Caki2 (cell line): ENCODE measurements around the gene PTPN1. TPM values are rescaled to one million over a fixed set of nuclear protein-coding genes. Genes with fewer than 3 reads are reported as not detected.

Source experiments
- DNase-seq: peaks from one replicate; pipeline ENCODE4 v3.0.0-alpha.2; 2015; ENCODE audit warnings: low read depth
- in situ Hi-C: cut with HindIII; loops from 2 replicates; pipeline ENCODE4 v1.10.0; 2016; ENCODE audit warnings: low sequenced_read_pairs, low pct_unique_long_range_greater_than_20kb, mixed read lengths
- total RNA-seq: library from RNA; depleted of rRNA; stranded (reverse); fragments of >200 nt; shearing (Covaris generic); gene quantifications from 2 replicates; pipeline ENCODE4 v1.2.3, GENCODE V29; 2014; ENCODE audit warnings: low replicate concordance

The PTPN1 gene
- total RNA-seq, 1 experiment from 2014 or later = 28.2 TPM

GRCh38 chr20:50540620-50541605 is 30.7 kb downstream of the PTPN1 start:
- DNase-seq = peak; percentile 92
- in situ Hi-C loops = no loop called here

- DNase-seq = no peak
- in situ Hi-C loops = no loop called here
Observed at GRCh38 chr20:50541606-50542041, 31.4 kb downstream of the PTPN1 start.

- DNase-seq = no peak
- in situ Hi-C loops = no loop called here
Observed at GRCh38 chr20:50543326-50543725, 33.1 kb downstream of the PTPN1 start.

GRCh38 chr20:50545126-50545525 is 34.9 kb downstream of the PTPN1 start:
- in situ Hi-C loops = no loop called here
- no peak for DNase-seq

GRCh38 chr20:50546729-50547314 is 36.6 kb downstream of the PTPN1 start:
- in situ Hi-C loops = no loop called here

GRCh38 chr20:50547964-50548363 is 37.8 kb downstream of the PTPN1 start:
- in situ Hi-C loops = no loop called here
- DNase-seq = no peak

More at GRCh38 chr20:50546729-50547314, 36.6 kb downstream of the PTPN1 start:
- DNase-seq = no peak

GRCh38 chr20:50548396-50548795 is 38.2 kb downstream of the PTPN1 start:
- in situ Hi-C loops = no loop called here
- DNase-seq = no peak

- no peak for DNase-seq
Observed at GRCh38 chr20:50550531-50550930, 40.3 kb downstream of the PTPN1 start.

GRCh38 chr20:50551288-50551687 is 41.1 kb downstream of the PTPN1 start:
- no peak for DNase-seq
- in situ Hi-C loops = no loop called here

More at GRCh38 chr20:50550531-50550930, 40.3 kb downstream of the PTPN1 start:
- in situ Hi-C loops = no loop called here

GRCh38 chr20:50552979-50553378 is 42.8 kb downstream of the PTPN1 start:
- no peak for DNase-seq
- in situ Hi-C loops = no loop called here

- no peak for DNase-seq
- in situ Hi-C loops = no loop called here
Observed at GRCh38 chr20:50554694-50555579, 44.8 kb downstream of the PTPN1 start.

GRCh38 chr20:50555662-50556061 is 45.5 kb downstream of the PTPN1 start:
- in situ Hi-C loops = no loop called here
- no peak for DNase-seq

GRCh38 chr20:50557549-50558134 is 47.5 kb downstream of the PTPN1 start:
- in situ Hi-C loops = no loop called here
- DNase-seq = no peak

GRCh38 chr20:50558483-50558925 is 48.3 kb downstream of the PTPN1 start:
- peak; percentile 96 for DNase-seq
- in situ Hi-C loops = no loop called here

- in situ Hi-C loops = no loop called here
- no peak for DNase-seq
Observed at GRCh38 chr20:50559149-50559548, 49.0 kb downstream of the PTPN1 start.

GRCh38 chr20:50559856-50560638 is 49.9 kb downstream of the PTPN1 start:
- no peak for DNase-seq
- in situ Hi-C loops = no loop called here

- in situ Hi-C loops = no loop called here
- DNase-seq = no peak
Observed at GRCh38 chr20:50560867-50561266, 50.7 kb downstream of the PTPN1 start.
